Astrocyte (in vitro differentiated cells and primary cell): Measurements from ENCODE around the gene CASK.

Source experiments
- CTCF ChIP-seq: IDR thresholded peaks from 2 replicates; pipeline ENCODE4 v1.5.1; 2011; ENCODE audit warnings: low read depth, mild to moderate bottlenecking, inconsistent platforms, low read length, moderate library complexity; ENCODE audit not compliant: insufficient read depth
- EZH2 ChIP-seq: IDR thresholded peaks from 2 replicates; pipeline ENCODE4 v1.6.1; 2012; ENCODE audit warnings: mild to moderate bottlenecking, low read length, inconsistent platforms; ENCODE audit not compliant: insufficient read depth

GRCh38 chrX:41671082-41671481 is 252.3 kb downstream of the CASK start:
- TF ChIP-seq CTCF (no peak), EZH2 (no peak)
